Endothelial cell of umbilical vein (primary cell): ENCODE data around the gene KIF4A. TPM values are rescaled to one million over a fixed set of nuclear protein-coding genes. Genes with fewer than 3 reads are reported as not detected.

ENCODE experiments used
- BruUV-seq: library from RNA; stranded (reverse); fragments of 400-500 nt; replicated peaks from 2 replicates; lab custom pipeline; 2021; lab: Mats Ljungman, UMichigan
- CTCF ChIA-PET: fragments of 300-600, 350-600 bp; sonication (Branson Sonifier 250); formaldehyde crosslinking; loops from one replicate; lab custom pipeline; 2021; ENCODE audit warnings: antibody characterized with exemption, inconsistent platforms; lab: Charles Lee
- POLR2A ChIA-PET: fragments of 300-600, 350-600 bp; sonication (Branson Sonifier 250); formaldehyde crosslinking; loops from one replicate; lab custom pipeline; 2021; ENCODE audit warnings: antibody characterized with exemption, inconsistent platforms; lab: Charles Lee
- DNase-seq: peaks from one replicate; pipeline ENCODE4 v3.0.0-alpha.2; 2011; ENCODE audit warnings: low read depth, low spot score
- FAIRE-seq: peaks from 2 replicates; lab custom pipeline; 2011; peaks lifted over from hg19 to GRCh38; lab: Jason Lieb, UNC
- H2AFZ ChIP-seq: 2 replicates; pipeline ENCODE4 v1.6.0; 2012; ENCODE audit warnings: low read depth, low read length, control low read depth, inconsistent platforms
- H3K27ac ChIP-seq: 2 replicates; pipeline ENCODE4 v1.5.1; 2011; ENCODE audit warnings: low read depth, mild to moderate bottlenecking, control low read depth, low read length, moderate library complexity; ENCODE audit not compliant: insufficient read depth
- H3K27me3 ChIP-seq, 2 experiments: 2 replicates each; pipeline versions ENCODE4 v1.6.0 to v1.6.1; 2011; ENCODE audit warnings: low read length in 2 of 2, mixed read lengths in 1 of 2; ENCODE audit not compliant: control insufficient read depth in 2 of 2, insufficient read depth in 2 of 2
- H3K36me3 ChIP-seq, 2 experiments: 2 replicates in 1 of 2; 3 replicates in 1 of 2; pipeline ENCODE4 v1.5.1; 2011; ENCODE audit warnings: low read length in 2 of 2, mild to moderate bottlenecking in 1 of 2, moderate library complexity in 1 of 2; ENCODE audit not compliant: control insufficient read depth in 2 of 2, insufficient read depth in 2 of 2; ENCODE audit errors: extremely low read depth in 1 of 2
- H3K4me1 ChIP-seq: 3 replicates; pipeline ENCODE4 v1.5.1; 2011; ENCODE audit warnings: mild to moderate bottlenecking, low read length; ENCODE audit not compliant: control insufficient read depth, insufficient read depth; ENCODE audit errors: extremely low read depth
- H3K4me2 ChIP-seq: 2 replicates; pipeline ENCODE4 v1.6.1; 2011; ENCODE audit warnings: low read length, control low read depth, mixed read lengths; ENCODE audit not compliant: insufficient read depth
- H3K4me3 ChIP-seq, 3 experiments: fragments of 200-600 bp in 1 of 3; sonication (generic), shearing (Covaris generic) in 1 of 3; replicated peaks in 1 of 3; 2 replicates each; pipeline ENCODE4 v1.5.1; 2011 to 2016; ENCODE audit warnings: control low read depth in 3 of 3, low read length in 3 of 3, mild to moderate bottlenecking in 2 of 3, inconsistent platforms in 1 of 3, low read depth in 1 of 3, moderate library complexity in 1 of 3; ENCODE audit not compliant: insufficient read depth in 1 of 3
- H3K79me2 ChIP-seq: 2 replicates; pipeline ENCODE4 v1.6.0; 2012; ENCODE audit warnings: low read length, inconsistent platforms; ENCODE audit not compliant: control insufficient read depth, insufficient read depth
- H3K9ac ChIP-seq: replicated peaks from 2 replicates; pipeline ENCODE3; 2011; ENCODE audit warnings: low read length, control low read depth; ENCODE audit not compliant: insufficient read depth; ENCODE audit errors: extremely low read depth
- H3K9me1 ChIP-seq: replicated peaks from 3 replicates; pipeline ENCODE4 v1.6.0; 2011; ENCODE audit warnings: mild to moderate bottlenecking, low read length; ENCODE audit not compliant: control insufficient read depth, insufficient read depth; ENCODE audit errors: extremely low read depth
- H3K9me3 ChIP-seq: replicated peaks from 2 replicates; pipeline ENCODE4 v1.5.1; 2012; ENCODE audit warnings: low read length, inconsistent platforms; ENCODE audit not compliant: control insufficient read depth, insufficient read depth
- H4K20me1 ChIP-seq: replicated peaks from 2 replicates; pipeline ENCODE3; 2011; ENCODE audit warnings: mild to moderate bottlenecking, low read length; ENCODE audit not compliant: control insufficient read depth, insufficient read depth; ENCODE audit errors: extremely low read depth
- FOS ChIP-seq: IDR thresholded peaks from 2 replicates; pipeline ENCODE4 v1.6.1; 2011; ENCODE audit warnings: mild to moderate bottlenecking, low read length, moderate library complexity, borderline replicate concordance; ENCODE audit not compliant: insufficient read depth
- GATA2 ChIP-seq: IDR thresholded peaks from 2 replicates; pipeline ENCODE4 v1.7.0; 2011; ENCODE audit warnings: low read depth, mild to moderate bottlenecking, moderate library complexity, mixed read lengths, low read length; ENCODE audit not compliant: insufficient read length, insufficient read depth
- JUN ChIP-seq: IDR thresholded peaks from 2 replicates; pipeline ENCODE4 v1.6.1; 2011; ENCODE audit warnings: borderline replicate concordance, low read depth; ENCODE audit not compliant: insufficient read length, insufficient read depth
- MYC ChIP-seq: IDR thresholded peaks from one replicate; pipeline ENCODE4 v1.6.1; 2011; ENCODE audit warnings: mild to moderate bottlenecking, low read depth, low read length
- POLR2A ChIP-seq: IDR thresholded peaks from 2 replicates; pipeline ENCODE4 v1.6.1; 2012; ENCODE audit warnings: low read depth, mild to moderate bottlenecking, control low read depth, low read length
- POLR2AphosphoS5 ChIP-seq: IDR thresholded peaks from 2 replicates; pipeline ENCODE4 v1.6.1; 2012; ENCODE audit warnings: low read depth, mild to moderate bottlenecking, control low read depth, low read length, moderate library complexity; ENCODE audit not compliant: insufficient read depth
- dilution Hi-C: fragments of 300-500 bp; cut with MboI; formaldehyde crosslinking; loops from one replicate; pipeline ENCODE4 v1.15.0; 2019; ENCODE audit warnings: low sequenced_read_pairs; ENCODE audit not compliant: extremely low pct_ligation_motif_present
- intact Hi-C: fragments of 100-400 bp; cut with micrococcal nuclease; formaldehyde crosslinking; loops from one replicate; pipeline ENCODE4 v1.10.0; 2022
- polyA plus RNA-seq, 4 experiments: library from polyadenylated mRNA; depleted of rRNA in 3 of 4; stranded (reverse) in 3 of 4; unstranded in 1 of 4; fragments of >200 nt; gene quantifications; 2 replicates each; pipeline versions ENCODE4 v1.2.1 to v1.2.3, GENCODE V29; 2011 to 2012; ENCODE audit warnings: missing spikeins in 1 of 4
- total RNA-seq: library from RNA; stranded (reverse); gene quantifications from 2 replicates; pipeline ENCODE4 v1.2.3, GENCODE V29; 2021
- TF ChIP-seq, protein P1 (sequence below): IDR thresholded peaks from 2 replicates; pipeline ENCODE4 v1.6.1; 2011; ENCODE audit not compliant: insufficient read depth, insufficient read length

KIF4A gene
- total and polyA plus RNA-seq, 2 donors (not counting 3 experiments of a cell fraction or from before 2014, with no cell fraction given), result 9.6 to 41.3 TPM

DNA sequence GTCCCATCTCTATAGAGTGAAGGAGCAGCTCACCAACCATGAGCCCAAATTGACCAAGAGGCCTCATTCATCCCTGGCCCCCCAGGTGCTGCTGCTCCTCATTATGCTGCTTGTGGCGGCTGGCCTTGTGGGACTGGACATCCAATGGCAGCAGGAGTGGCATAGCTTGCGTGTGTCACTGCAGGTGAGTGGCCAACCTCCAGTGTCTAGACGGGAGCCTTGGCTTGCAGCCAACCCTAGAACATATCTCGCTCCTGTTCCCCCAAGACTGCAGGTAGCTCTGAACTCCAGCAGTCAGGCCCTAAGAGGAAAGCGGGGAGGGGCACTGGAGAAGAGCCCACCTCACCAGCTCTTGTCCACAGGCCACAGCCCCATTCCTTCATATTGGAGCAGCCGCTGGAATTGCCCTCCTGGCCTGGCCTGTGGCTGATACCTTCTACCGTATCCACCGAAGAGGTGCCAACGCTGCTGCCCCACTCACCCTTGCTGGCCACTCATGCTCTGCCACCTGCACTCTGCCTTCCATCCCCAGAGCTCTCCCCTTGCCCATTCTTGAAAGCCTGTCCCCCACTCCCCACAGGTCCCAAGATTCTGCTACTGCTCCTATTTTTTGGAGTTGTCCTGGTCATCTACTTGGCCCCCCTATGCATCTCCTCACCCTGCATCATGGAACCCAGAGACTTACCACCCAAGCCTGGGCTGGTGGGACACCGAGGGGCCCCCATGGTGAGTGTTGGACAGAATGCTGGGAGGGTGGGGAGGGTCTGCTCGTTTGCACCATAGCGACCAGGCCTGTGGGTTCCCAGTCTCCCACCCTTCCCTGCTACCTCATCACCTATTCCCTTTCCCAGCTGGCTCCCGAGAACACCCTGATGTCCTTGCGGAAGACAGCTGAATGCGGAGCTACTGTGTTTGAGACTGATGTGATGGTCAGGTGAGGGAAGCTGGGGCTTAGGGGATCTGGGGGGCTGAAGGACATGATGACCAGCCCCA is 136.7 kb downstream of the KIF4A start:
- intact Hi-C loops (no loop called here), dilution Hi-C loops (no loop called here)
- FAIRE-seq (no peak), DNase-seq (no peak)
- H3K9ac ChIP-seq, result no peak overlapping the region
- H3K79me2 ChIP-seq, result no peaks in the 10 kb centered on the region
- ChIA-PET CTCF (interaction anchor here (0.7 kb wide), 1 partner anchor 46 kb away, joined by 3 read pairs; no protein-coding TSS in a partner anchor), POLR2A (no interaction called here)
- no peaks in the 10 kb centered on the region for H3K36me3 ChIP-seq
- no peak overlapping the region for H3K4me2 ChIP-seq
- H3K9me3 ChIP-seq, result no peaks in the 10 kb centered on the region
- H3K4me1 ChIP-seq, result no peaks in the 10 kb centered on the region
- no TSS peak for BruUV-seq
- TF ChIP-seq FOS (no peak), JUN (no peak), GATA2 (no peak)
- no peak overlapping the region for H2AFZ ChIP-seq
- no peaks in the 10 kb centered on the region for H3K9me1 ChIP-seq
- no peaks in the 10 kb centered on the region for H3K27me3 ChIP-seq
- H3K27ac ChIP-seq, result no peak overlapping the region
- H4K20me1 ChIP-seq, result no peaks in the 10 kb centered on the region
- no peak overlapping the region for H3K4me3 ChIP-seq

DNA sequence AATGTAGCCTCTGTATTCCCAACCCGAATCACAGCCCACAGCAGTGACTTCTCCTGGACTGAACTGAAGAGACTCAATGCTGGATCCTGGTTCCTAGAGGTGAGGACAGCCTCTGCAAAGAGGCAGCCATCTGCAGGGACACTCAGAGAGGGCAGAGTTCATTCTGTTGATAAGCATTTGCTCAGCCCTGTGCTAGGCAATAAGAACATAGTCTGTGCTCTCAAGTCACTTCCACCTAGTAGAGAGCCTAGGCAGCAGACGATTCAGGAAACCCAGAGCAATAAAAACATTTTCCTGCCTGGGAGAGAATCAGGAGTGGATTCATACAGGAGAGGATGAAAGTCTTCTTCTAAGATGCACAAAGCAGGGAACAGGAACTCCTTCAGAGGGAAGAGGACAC is 137.5 kb downstream of the KIF4A start:
- Histone ChIP-seq H3K79me2 (no peaks in the 10 kb centered on the region), H3K9me3 (no peaks in the 10 kb centered on the region), H3K36me3 (no peaks in the 10 kb centered on the region), H3K4me2 (no peak overlapping the region), H2AFZ (no peak overlapping the region), H3K9ac (no peak overlapping the region), H3K4me3 (no peak overlapping the region), H3K9me1 (no peaks in the 10 kb centered on the region), H3K4me1 (no peaks in the 10 kb centered on the region), H3K27me3 (no peaks in the 10 kb centered on the region), H4K20me1 (no peaks in the 10 kb centered on the region), H3K27ac (no peak overlapping the region)
- intact Hi-C loops, result no loop called here
- no TSS peak for BruUV-seq
- CTCF ChIA-PET, result no interaction called here
- dilution Hi-C loops, result no loop called here
- DNase-seq (no peak), FAIRE-seq (no peak)
- POLR2A ChIA-PET, result no interaction called here
- TF ChIP-seq POLR2AphosphoS5, result no peak
- TF ChIP-seq, protein P1, sequence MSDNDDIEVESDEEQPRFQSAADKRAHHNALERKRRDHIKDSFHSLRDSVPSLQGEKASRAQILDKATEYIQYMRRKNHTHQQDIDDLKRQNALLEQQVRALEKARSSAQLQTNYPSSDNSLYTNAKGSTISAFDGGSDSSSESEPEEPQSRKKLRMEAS, result no peak
- no peak for TF ChIP-seq JUN
- TF ChIP-seq GATA2, result no peak
- TF ChIP-seq FOS, result no peak
- no peak for TF ChIP-seq MYC
- TF ChIP-seq POLR2A, result no peak
